Natural killer cell (primary cell): ENCODE measurements around the gene PDXK. TPM values are rescaled to one million over a fixed set of nuclear protein-coding genes. Genes with fewer than 3 reads are reported as not detected.

Source experiments
- ATAC-seq, 3 donors: fragments of 150-1000 bp in 2 of 3; fragments of 200-7000 bp in 1 of 3; cut with Tn5 transposase; 1 replicate in 1 of 3; 2 replicates in 2 of 3; pipeline ENCODE4 v1.10.0; 2021; ENCODE audit warnings: mild to moderate bottlenecking in 2 of 3, moderate library complexity in 2 of 3
- DNase-seq, 2 donors: peaks; one replicate each; pipeline versions ENCODE4 v3.0.0 to v3.0.0-alpha.2; 2013 to 2021; ENCODE audit warnings: mixed read lengths in 1 of 2
- H3K27ac ChIP-seq: one replicate; pipeline ENCODE4 v1.5.1; 2013; ENCODE audit warnings: mild to moderate bottlenecking, low read length
- H3K27me3 ChIP-seq: one replicate; pipeline ENCODE4 v1.6.1; 2013; ENCODE audit warnings: low read length; ENCODE audit not compliant: control insufficient read depth, insufficient read depth
- H3K36me3 ChIP-seq: one replicate; pipeline ENCODE4 v1.6.1; 2013; ENCODE audit warnings: low read length; ENCODE audit not compliant: control insufficient read depth, insufficient read depth
- H3K4me1 ChIP-seq: one replicate; pipeline ENCODE4 v1.6.1; 2013; ENCODE audit warnings: low read length; ENCODE audit not compliant: control insufficient read depth, insufficient read depth
- H3K4me3 ChIP-seq: one replicate; pipeline ENCODE4 v1.5.1; 2013; ENCODE audit warnings: low read length
- H3K9me3 ChIP-seq: one replicate; pipeline ENCODE4 v1.6.1; 2013; ENCODE audit warnings: low read length; ENCODE audit not compliant: control insufficient read depth, insufficient read depth
- H3K27ac Mint-ChIP-seq, 2 donors: one replicate each; pipeline ENCODE4 v1.8.0; 2022; ENCODE audit warnings: mild to moderate bottlenecking in 2 of 2, mixed read lengths in 2 of 2, moderate library complexity in 1 of 2
- H3K27me3 Mint-ChIP-seq, 2 donors: one replicate each; pipeline ENCODE4 v1.8.0; 2022; ENCODE audit warnings: low read depth in 2 of 2, mixed read lengths in 2 of 2
- H3K36me3 Mint-ChIP-seq: one replicate; pipeline ENCODE4 v1.8.0; 2022; ENCODE audit warnings: mixed read lengths
- H3K4me1 Mint-ChIP-seq, 2 donors: one replicate each; pipeline ENCODE4 v1.8.0; 2022; ENCODE audit warnings: mixed read lengths in 2 of 2
- H3K4me3 Mint-ChIP-seq: one replicate; pipeline ENCODE4 v1.8.0; 2022; ENCODE audit warnings: mild to moderate bottlenecking, moderate library complexity, mixed read lengths
- H3K9me3 Mint-ChIP-seq, 2 donors: one replicate each; pipeline ENCODE4 v1.8.0; 2022; ENCODE audit warnings: mixed read lengths in 2 of 2
- CTCF ChIP-seq: fragments of 200-600 bp; IDR thresholded peaks from one replicate; pipeline ENCODE4 v1.8.0; 2022; ENCODE audit warnings: antibody characterized with exemption
- WGBS: methylation state at CpG from one replicate; pipeline ENCODE4 v1.1.7; 2013; ENCODE audit warnings: missing lambda C conversion rate; ENCODE audit not compliant: insufficient coverage; 5-methylcytosine and 5-hydroxymethylcytosine counted together
- intact Hi-C: fragments of 100-400 bp; cut with micrococcal nuclease; formaldehyde crosslinking; loops from one replicate; pipeline ENCODE4 v1.14.2; 2022
- total RNA-seq, 4 donors: library from RNA; stranded (reverse); fragments of 120-200 nt in 1 of 4; gene quantifications; one replicate each; pipeline versions ENCODE4 v1.2.3 to v1.2.4, GENCODE V29; 2013 to 2022

The PDXK gene
- total RNA-seq, 3 donors from 2014 or later (not counting 1 experiment from before 2014, with no cell fraction given), result 73.8 to 77.0 (median 74.6) TPM

DNA sequence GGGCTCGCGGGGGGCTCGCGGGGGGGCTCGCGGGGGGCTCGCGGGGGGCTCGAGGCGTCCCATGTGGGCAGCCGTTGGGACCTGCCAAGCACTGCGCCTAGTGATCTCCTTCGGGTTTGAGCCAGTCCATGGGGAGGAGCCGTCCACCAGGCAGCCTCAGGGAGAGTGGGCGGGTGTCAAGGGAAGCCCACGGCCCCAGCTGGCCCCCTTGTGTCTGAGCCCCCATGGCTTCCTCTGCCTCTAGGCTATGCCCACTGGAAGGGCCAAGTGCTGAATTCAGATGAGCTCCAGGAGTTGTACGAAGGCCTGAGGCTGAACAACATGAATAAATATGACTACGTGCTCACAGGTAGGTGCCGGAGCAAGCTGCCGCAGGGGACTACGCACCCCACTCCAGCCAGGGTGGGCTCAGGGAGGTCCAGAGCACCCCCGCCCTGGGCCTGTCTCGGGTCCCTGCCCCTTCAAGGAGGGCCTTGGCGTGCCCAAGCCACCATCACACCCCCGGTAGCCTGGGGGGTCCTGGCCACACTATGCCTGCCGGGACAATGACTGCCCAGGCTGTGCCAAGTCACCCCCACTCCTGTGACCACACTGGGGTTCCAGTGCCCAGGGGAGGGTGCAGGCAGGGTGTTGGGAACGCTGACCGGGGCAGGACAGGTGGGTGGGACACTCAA, 22.6 kb downstream of the PDXK start:
- H3K27ac ChIP-seq, result no peak overlapping the region
- Mint-ChIP-seq H3K36me3 (no peaks in the 10 kb centered on the region), H3K27ac (no peak overlapping the region), H3K4me1 (peaks cover 9 to 10% of the 10 kb centered on the region in 2 donors), H3K9me3 (no peaks in the 10 kb centered on the region), H3K27me3 (no peaks in the 10 kb centered on the region), H3K4me3 (no peak overlapping the region)
- H3K9me3 ChIP-seq, result no peaks in the 10 kb centered on the region
- H3K27me3 ChIP-seq, result no peaks in the 10 kb centered on the region
- no peak overlapping the region for H3K4me3 ChIP-seq
- no peak for TF ChIP-seq CTCF
- intact Hi-C loops, result loop anchor here (2.0 kb wide), 1 partner anchor 21 kb away; no protein-coding TSS in a partner anchor
- peaks cover 15% of the 10 kb centered on the region for H3K4me1 ChIP-seq
- no peak for ATAC-seq
- WGBS, result 75% methylated on average over 28 of the region's 28 CpGs
- H3K36me3 ChIP-seq, result peaks cover 24% of the 10 kb centered on the region
- no peak for DNase-seq

- peaks cover 15% of the 10 kb centered on the region for H3K4me1 ChIP-seq
- Mint-ChIP-seq H3K27ac (peak overlapping the region in 1 of 2 donors; percentile 14), H3K27me3 (no peaks in the 10 kb centered on the region), H3K4me1 (peaks cover 9 to 10% of the 10 kb centered on the region in 2 donors), H3K9me3 (no peaks in the 10 kb centered on the region), H3K36me3 (no peaks in the 10 kb centered on the region), H3K4me3 (peak overlapping the region; percentile 35)
- intact Hi-C loops, result loop anchor here (2.0 kb wide), 1 partner anchor 19 kb away; no protein-coding TSS in a partner anchor
- H3K27me3 ChIP-seq, result no peaks in the 10 kb centered on the region
- TF ChIP-seq CTCF, result no peak
- H3K27ac ChIP-seq, result no peak overlapping the region
- H3K36me3 ChIP-seq, result peaks cover 27% of the 10 kb centered on the region
- H3K4me3 ChIP-seq, result no peak overlapping the region
- ATAC-seq (peak in 2 of 3 donors; percentile 33 to 58), DNase-seq (no peak)
- no peaks in the 10 kb centered on the region for H3K9me3 ChIP-seq
- WGBS, result 86% methylated on average over 8 of the region's 8 CpGs
These were observed 25.0 kb downstream of the PDXK start for GRCh38 chr21:43743947-43744346.

GRCh38 chr21:43744725-43745124, 25.8 kb downstream of the PDXK start:
- Histone ChIP-seq H3K27me3 (no peaks in the 10 kb centered on the region), H3K36me3 (peaks cover 27% of the 10 kb centered on the region), H3K27ac (no peak overlapping the region), H3K4me1 (peaks cover 20% of the 10 kb centered on the region), H3K4me3 (no peak overlapping the region), H3K9me3 (no peaks in the 10 kb centered on the region)
- H3K4me3 Mint-ChIP-seq, result no peak overlapping the region
- no peaks in the 10 kb centered on the region for H3K27me3 Mint-ChIP-seq
- peak overlapping the region in 1 of 2 donors; percentile 32 for H3K27ac Mint-ChIP-seq
- intact Hi-C loops, result no loop called here
- 98% methylated on average over 18 of the region's 18 CpGs for WGBS
- ATAC-seq, result no peak
- no peak for DNase-seq
- H3K9me3 Mint-ChIP-seq, result no peaks in the 10 kb centered on the region
- H3K36me3 Mint-ChIP-seq, result no peaks in the 10 kb centered on the region
- TF ChIP-seq CTCF, result no peak
- peaks cover 5 to 13% of the 10 kb centered on the region in 2 donors for H3K4me1 Mint-ChIP-seq
